ENCODE results near the gene EPB41L5. TPM values are rescaled to one million over a fixed set of nuclear protein-coding genes. Genes with fewer than 3 reads are reported as not detected.

The EPB41L5 gene
- total and polyA plus RNA-seq, 9 of the 15 experiments (the other 6 are each of a cell fraction or from before 2014, with no cell fraction given): 2.3 to 14.1 (median 8.2) TPM

GRCh38 chr2:120108749-120109148, 95.9 kb downstream of the EPB41L5 start:
- no peak for TF ChIP-seq MAFG (tag; conservative IDR thresholded peaks at IDR 0.05)
- in situ Hi-C loops (cut with MboI) (no loop called here), intact Hi-C loops (cut with micrococcal nuclease) (loop anchor here (2.0 kb wide), 1 partner anchor 68 kb away; no protein-coding TSS in a partner anchor)
- no peak overlapping the region for H2AFZ ChIP-seq (ENCODE audit: low read depth, low read length)
- H3K9ac ChIP-seq (ENCODE audit: insufficient read depth in 1 of 2, low read depth in 2 of 2, low read length in 2 of 2): no peak overlapping the region
- POLR2A ChIA-PET: no interaction called here
- no peaks in the 10 kb centered on the region; a peak in 1 of 5 replicates for H3K4me1 ChIP-seq (replicated peaks in 1 of 2; ENCODE audit: control insufficient read depth in 2 of 2, insufficient read depth in 2 of 2, low read length in 2 of 2)
- BruUV-seq (replicated peaks): no TSS peak
- no peaks in the 10 kb centered on the region for H3K9me3 ChIP-seq (replicated peaks; ENCODE audit: control insufficient read depth, insufficient read depth, low read depth, low read length)
- no peaks in the 10 kb centered on the region for H3K79me2 ChIP-seq (ENCODE audit: control insufficient read depth, insufficient read depth, low read length)
- H3K4me3 ChIP-seq: no peak overlapping the region
- 83% methylated on average over 1 of the region's 1 CpG for WGBS (ENCODE audit: insufficient coverage, low coverage, missing lambda C conversion rate)
- no peak overlapping the region for H3K4me2 ChIP-seq (ENCODE audit: insufficient read depth, low read length)
- FAIRE-seq: no peak
- 0 out of 2 replicates have a peak, but pooled peaks cover 3% of the 10 kb centered on the region for H4K20me1 ChIP-seq (replicated peaks; ENCODE audit: control insufficient read depth, insufficient read depth, low read length)
- no peaks in the 10 kb centered on the region for H3K9me1 ChIP-seq (ENCODE audit: control insufficient read depth, insufficient read depth, low read length)
- no peaks in the 10 kb centered on the region for H3K36me3 ChIP-seq (ENCODE audit: control insufficient read depth, insufficient read depth, low read length)
- no peak overlapping the region for H3K27ac ChIP-seq (ENCODE audit: extremely low read depth, low read depth, low read length)
- no peak for DNase-seq (ENCODE audit: extremely low read depth in 1 of 4, low spot score in 3 of 4)
- CTCF ChIA-PET (ENCODE audit: low intra/inter-chr PET ratio): no interaction called here
- 0 out of 5 replicates have a peak, but pooled peaks cover 0 to 2% of the 10 kb centered on the region in 2 experiments for H3K27me3 ChIP-seq (ENCODE audit: control insufficient read depth in 2 of 2, insufficient read depth in 2 of 2, low read length in 2 of 2)
- no peak for ATAC-seq

- H3K27me3 ChIP-seq (ENCODE audit: control insufficient read depth in 2 of 2, insufficient read depth in 2 of 2, low read length in 2 of 2): 0 out of 5 replicates have a peak, but pooled peaks cover 0 to 2% of the 10 kb centered on the region in 2 experiments
- H3K27ac ChIP-seq (ENCODE audit: extremely low read depth, low read depth, low read length): no peak overlapping the region
- FAIRE-seq: peak; percentile 80
- H4K20me1 ChIP-seq (replicated peaks; ENCODE audit: control insufficient read depth, insufficient read depth, low read length): 0 out of 2 replicates have a peak, but pooled peaks cover 3% of the 10 kb centered on the region
- no peaks in the 10 kb centered on the region for H3K36me3 ChIP-seq (ENCODE audit: control insufficient read depth, insufficient read depth, low read length)
- CTCF ChIA-PET (ENCODE audit: low intra/inter-chr PET ratio): interaction anchor here (1.5 kb wide), 2 partner anchors 66 to 204 kb away, joined by 7 to 8 read pairs; no protein-coding TSS in a partner anchor
- H3K9ac ChIP-seq (ENCODE audit: insufficient read depth in 1 of 2, low read depth in 2 of 2, low read length in 2 of 2): no peak overlapping the region
- in situ Hi-C loops (cut with MboI) (loop anchor here (10.0 kb wide), 1 partner anchor 205 kb away; no protein-coding TSS in a partner anchor), intact Hi-C loops (cut with micrococcal nuclease) (loop anchor here (2.0 to 5.0 kb wide), 3 partner anchors 67 to 357 kb away; no protein-coding TSS in a partner anchor)
- peak; percentile 86 for ATAC-seq
- H2AFZ ChIP-seq (ENCODE audit: low read depth, low read length): no peak overlapping the region
- BruUV-seq (replicated peaks): no TSS peak
- H3K9me1 ChIP-seq (ENCODE audit: control insufficient read depth, insufficient read depth, low read length): no peaks in the 10 kb centered on the region
- H3K4me3 ChIP-seq: no peak overlapping the region
- no peak overlapping the region for H3K4me2 ChIP-seq (ENCODE audit: insufficient read depth, low read length)
- peak; percentile 8 to 23 (median 14) for DNase-seq (ENCODE audit: extremely low read depth in 1 of 4, low spot score in 3 of 4)
- POLR2A ChIA-PET: interaction anchor here (0.7 to 0.8 kb wide), 3 partner anchors 13 to 65 kb away, joined by 3 read pairs; no protein-coding TSS in a partner anchor
- no peaks in the 10 kb centered on the region for H3K79me2 ChIP-seq (ENCODE audit: control insufficient read depth, insufficient read depth, low read length)
- no peaks in the 10 kb centered on the region for H3K9me3 ChIP-seq (replicated peaks; ENCODE audit: control insufficient read depth, insufficient read depth, low read depth, low read length)
- no peaks in the 10 kb centered on the region; a peak in 1 of 5 replicates for H3K4me1 ChIP-seq (replicated peaks in 1 of 2; ENCODE audit: control insufficient read depth in 2 of 2, insufficient read depth in 2 of 2, low read length in 2 of 2)
- WGBS (ENCODE audit: insufficient coverage, low coverage, missing lambda C conversion rate): 3% methylated on average over 3 of the region's 3 CpGs
- TF ChIP-seq DEAF1 (CRISPR knock-in tag; IDR thresholded peaks at IDR 0.05) (0 out of 2 replicates have a peak, but pooled peaks have one; percentile 7), CTCF (IDR thresholded peaks at IDR 0.05 in 2 of 3, conservative IDR thresholded peaks at IDR 0.05 in 1 of 3; ENCODE audit: insufficient read depth in 2 of 3, low read depth in 1 of 3, low read length in 3 of 3) (peak; percentile 40 to 71 (median 49); a peak in 4 of 6 replicates)
Observed at GRCh38 chr2:120109186-120110061, 96.5 kb downstream of the EPB41L5 start.
